Cardiac muscle cell (in vitro differentiated cells and primary cell): ENCODE measurements around the gene SEMA4A. TPM values are rescaled to one million over a fixed set of nuclear protein-coding genes. Genes with fewer than 3 reads are reported as not detected.

Source experiments
- DNase-seq, 2 donors: peaks; one replicate each; pipeline versions ENCODE4 v3.0.0 to v3.0.0-alpha.2; 2010 to 2017; ENCODE audit warnings: low read depth in 1 of 2, low spot score in 1 of 2
- H3K27ac ChIP-seq: fragments of 200-600 bp; sonication (generic); 2 replicates; pipeline ENCODE4 v1.5.1; 2016
- H3K27me3 ChIP-seq: fragments of 200-600 bp; sonication (generic); 2 replicates; pipeline ENCODE4 v1.6.0; 2016; ENCODE audit warnings: control low read depth
- H3K36me3 ChIP-seq: fragments of 200-600 bp; sonication (generic); 2 replicates; pipeline ENCODE4 v1.5.1; 2016; ENCODE audit warnings: control low read depth
- H3K4me1 ChIP-seq: fragments of 200-600 bp; sonication (generic); 2 replicates; pipeline ENCODE4 v1.8.1; 2017; ENCODE audit warnings: low read depth, mild to moderate bottlenecking, mixed run types
- H3K4me3 ChIP-seq: fragments of 200-600 bp; sonication (generic); 2 replicates; pipeline ENCODE4 v1.5.1; 2016; ENCODE audit warnings: mild to moderate bottlenecking
- H3K9me3 ChIP-seq: fragments of 200-600 bp; sonication (generic); 2 replicates; pipeline ENCODE4 v1.5.1; 2017; ENCODE audit warnings: low read depth, mild to moderate bottlenecking, control low read depth
- polyA plus RNA-seq: library from polyadenylated mRNA; unstranded; fragments of >200 nt; fragmentation: Nextera tagmentation; extraction: Ambion mirVana; gene quantifications from 2 replicates; pipeline ENCODE4 v1.2.1, GENCODE V29; 2016
- total RNA-seq: library from RNA; depleted of rRNA; stranded (reverse); fragments of >200 nt; gene quantifications from 2 replicates; pipeline ENCODE4 v1.2.3, GENCODE V29; 2016
- TF ChIP-seq, protein P1 (sequence below): IDR thresholded peaks from 2 replicates; pipeline ENCODE4 v1.5.1; 2012; ENCODE audit warnings: low read depth, mild to moderate bottlenecking, low read length

The SEMA4A gene
- total and polyA plus RNA-seq, 2 experiments from 2014 or later: 0.65 to 8.6 TPM

DNA sequence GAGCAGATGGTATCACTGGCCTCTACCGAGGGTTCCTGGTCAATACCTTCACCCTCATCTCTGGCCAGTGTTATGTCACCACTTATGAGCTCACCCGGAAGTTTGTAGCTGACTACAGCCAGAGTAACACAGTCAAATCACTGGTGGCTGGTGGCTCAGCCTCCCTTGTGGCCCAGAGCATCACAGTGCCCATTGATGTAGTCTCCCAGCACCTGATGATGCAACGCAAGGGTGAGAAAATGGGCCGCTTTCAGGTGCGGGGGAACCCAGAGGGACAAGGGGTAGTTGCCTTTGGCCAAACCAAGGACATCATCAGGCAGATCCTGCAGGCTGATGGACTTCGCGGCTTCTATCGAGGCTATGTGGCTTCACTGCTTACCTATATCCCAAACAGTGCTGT is 46.7 kb downstream of the SEMA4A start:
- no peaks in the 10 kb centered on the region for H3K4me1 ChIP-seq
- TF ChIP-seq, protein P1, sequence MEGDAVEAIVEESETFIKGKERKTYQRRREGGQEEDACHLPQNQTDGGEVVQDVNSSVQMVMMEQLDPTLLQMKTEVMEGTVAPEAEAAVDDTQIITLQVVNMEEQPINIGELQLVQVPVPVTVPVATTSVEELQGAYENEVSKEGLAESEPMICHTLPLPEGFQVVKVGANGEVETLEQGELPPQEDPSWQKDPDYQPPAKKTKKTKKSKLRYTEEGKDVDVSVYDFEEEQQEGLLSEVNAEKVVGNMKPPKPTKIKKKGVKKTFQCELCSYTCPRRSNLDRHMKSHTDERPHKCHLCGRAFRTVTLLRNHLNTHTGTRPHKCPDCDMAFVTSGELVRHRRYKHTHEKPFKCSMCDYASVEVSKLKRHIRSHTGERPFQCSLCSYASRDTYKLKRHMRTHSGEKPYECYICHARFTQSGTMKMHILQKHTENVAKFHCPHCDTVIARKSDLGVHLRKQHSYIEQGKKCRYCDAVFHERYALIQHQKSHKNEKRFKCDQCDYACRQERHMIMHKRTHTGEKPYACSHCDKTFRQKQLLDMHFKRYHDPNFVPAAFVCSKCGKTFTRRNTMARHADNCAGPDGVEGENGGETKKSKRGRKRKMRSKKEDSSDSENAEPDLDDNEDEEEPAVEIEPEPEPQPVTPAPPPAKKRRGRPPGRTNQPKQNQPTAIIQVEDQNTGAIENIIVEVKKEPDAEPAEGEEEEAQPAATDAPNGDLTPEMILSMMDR: no peak
- H3K4me3 ChIP-seq: no peak overlapping the region
- DNase-seq: no peak
- H3K36me3 ChIP-seq: no peaks in the 10 kb centered on the region
- no peaks in the 10 kb centered on the region for H3K27me3 ChIP-seq
- no peaks in the 10 kb centered on the region for H3K9me3 ChIP-seq
- no peak overlapping the region for H3K27ac ChIP-seq

DNA sequence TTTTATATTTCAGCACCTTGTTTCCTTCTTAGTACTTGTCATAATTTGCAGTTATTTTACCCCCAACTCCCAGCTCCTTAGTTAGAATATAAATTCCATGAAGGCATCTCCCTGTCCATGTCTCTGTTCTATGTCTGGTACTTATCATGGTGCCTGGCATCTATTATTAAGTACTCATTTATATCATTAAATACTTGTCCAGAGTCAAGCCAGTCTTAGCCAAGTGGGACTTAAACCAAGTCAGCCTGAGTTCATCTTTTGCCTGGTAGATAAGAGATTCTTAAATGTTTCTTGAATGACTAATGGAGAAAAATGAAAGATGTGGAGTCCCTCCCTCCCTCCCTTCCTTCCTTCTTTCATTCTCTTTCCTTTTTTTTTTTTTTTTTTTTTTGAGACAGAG is 49.9 kb downstream of the SEMA4A start:
- Histone ChIP-seq H3K36me3 (peaks cover 7% of the 10 kb centered on the region), H3K27me3 (no peaks in the 10 kb centered on the region), H3K9me3 (no peaks in the 10 kb centered on the region), H3K27ac (no peak overlapping the region), H3K4me3 (no peak overlapping the region), H3K4me1 (no peaks in the 10 kb centered on the region)
- peak in 1 of 2 donors; percentile 82 for DNase-seq
- TF ChIP-seq, protein P1: no peak

DNA sequence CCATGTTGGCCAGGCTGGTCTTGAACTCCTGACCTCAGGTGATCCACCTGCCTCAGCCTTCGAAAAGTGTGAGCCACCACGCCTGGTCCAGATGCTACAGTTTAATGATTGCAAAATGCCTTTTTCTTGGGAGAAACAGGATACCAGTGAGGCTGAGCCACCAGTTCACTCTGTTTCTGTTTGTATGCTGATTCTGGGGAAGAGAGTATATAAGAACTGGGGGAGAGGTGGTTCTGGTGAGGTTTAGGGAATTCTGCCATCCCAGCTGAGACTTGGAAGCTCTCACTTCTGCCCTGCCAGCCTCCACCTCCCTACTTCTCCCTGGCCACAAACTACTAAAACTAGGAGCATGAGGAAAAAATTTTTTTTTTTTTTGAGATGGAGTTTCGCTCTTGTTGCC is 51.3 kb downstream of the SEMA4A start:
- Histone ChIP-seq H3K4me3 (no peak overlapping the region), H3K27ac (no peak overlapping the region), H3K4me1 (no peaks in the 10 kb centered on the region), H3K27me3 (no peaks in the 10 kb centered on the region), H3K9me3 (no peaks in the 10 kb centered on the region), H3K36me3 (peaks cover 7% of the 10 kb centered on the region)
- peak in 1 of 2 donors; percentile 40 for DNase-seq
- TF ChIP-seq, protein P1: no peak

DNA sequence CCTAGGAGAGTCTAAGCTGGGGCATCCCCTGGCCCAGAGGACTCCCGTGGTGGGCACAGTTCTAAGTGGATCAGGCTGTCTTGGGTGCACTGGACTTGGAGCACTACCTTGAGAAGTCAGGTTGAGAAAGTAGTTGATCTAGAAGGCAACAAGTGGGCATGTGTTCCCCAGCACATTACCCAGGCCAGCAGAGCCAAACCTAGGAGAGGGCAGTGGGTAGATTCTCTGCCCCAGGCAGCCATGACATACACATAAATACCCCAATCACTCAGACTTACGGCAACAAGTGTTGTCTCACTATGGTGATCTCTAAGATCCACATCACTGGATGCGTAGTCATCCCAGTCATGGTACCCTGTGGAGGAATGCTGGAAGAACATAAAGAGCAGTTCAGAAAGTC is 57.9 kb downstream of the SEMA4A start:
- Histone ChIP-seq H3K36me3 (peaks cover 3% of the 10 kb centered on the region), H3K9me3 (no peaks in the 10 kb centered on the region), H3K27ac (no peak overlapping the region), H3K4me3 (no peak overlapping the region), H3K27me3 (no peaks in the 10 kb centered on the region), H3K4me1 (peaks cover 4% of the 10 kb centered on the region)
- DNase-seq: no peak
- TF ChIP-seq, protein P1: no peak

DNA sequence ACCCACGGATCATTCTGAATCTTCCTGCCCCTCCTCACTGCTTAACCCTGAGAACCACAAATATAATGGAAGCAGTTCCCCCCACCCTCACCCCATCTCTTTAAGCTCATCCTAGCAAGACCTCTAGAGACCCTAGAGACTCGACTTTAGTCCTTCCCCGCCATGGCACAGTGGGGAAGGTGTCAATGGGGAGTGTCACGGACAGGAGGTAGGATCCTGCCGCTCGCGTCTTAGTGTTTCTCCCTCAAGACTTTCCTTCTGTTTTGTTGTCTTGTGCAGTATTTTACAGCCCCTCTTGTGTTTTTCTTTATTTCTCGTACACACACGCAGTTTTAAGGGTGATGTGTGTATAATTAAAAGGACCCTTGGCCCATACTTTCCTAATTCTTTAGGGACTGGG is 58.7 kb downstream of the SEMA4A start:
- Histone ChIP-seq H3K36me3 (peaks cover 3% of the 10 kb centered on the region), H3K9me3 (no peaks in the 10 kb centered on the region), H3K4me1 (peaks cover 4% of the 10 kb centered on the region), H3K27ac (peak overlapping the region; percentile 98), H3K27me3 (no peaks in the 10 kb centered on the region), H3K4me3 (peak overlapping the region; percentile 48)
- DNase-seq: no peak
- TF ChIP-seq, protein P1: no peak
